HepG2 (cell line): ENCODE data around the gene PSPH. TPM values are rescaled to one million over a fixed set of nuclear protein-coding genes. Genes with fewer than 3 reads are reported as not detected.

ENCODE experiments used
- AHDC1 ChIP-seq: sonication (generic); formaldehyde crosslinking; IDR thresholded peaks from 2 replicates; pipeline ENCODE4 v1.5.1; 2020; ENCODE audit warnings: mild to moderate bottlenecking, missing genetic modification reagents, borderline replicate concordance
- CENPX ChIP-seq: sonication (generic); formaldehyde crosslinking; IDR thresholded peaks from 2 replicates; pipeline ENCODE4 v1.9.0; 2021; ENCODE audit warnings: mild to moderate bottlenecking, missing genetic modification reagents, moderate library complexity
- EHMT2 ChIP-seq: fragments of 200-600 bp; sonication (generic); IDR thresholded peaks from 2 replicates; pipeline ENCODE4 v1.7.0; 2017; ENCODE audit warnings: antibody characterized with exemption, low read depth, low read length, borderline replicate concordance
- IKZF1 ChIP-seq: fragments of 450-650 bp; IDR thresholded peaks from 2 replicates; pipeline ENCODE4 v1.7.1; 2016
- KLF13 ChIP-seq: sonication (generic); formaldehyde crosslinking; IDR thresholded peaks from 2 replicates; pipeline ENCODE4 v1.4.0; 2020; ENCODE audit warnings: mild to moderate bottlenecking, missing genetic modification reagents
- LCORL ChIP-seq, 2 experiments: fragments of 450-650 bp in 1 of 2; sonication (generic) in 1 of 2; formaldehyde crosslinking in 1 of 2; IDR thresholded peaks; 2 replicates each; pipeline versions ENCODE4 v1.5.0 to v1.6.1; 2017 to 2020; ENCODE audit warnings: antibody characterized with exemption in 1 of 2, missing genetic modification reagents in 1 of 2
- MED8 ChIP-seq: sonication (generic); formaldehyde crosslinking; IDR thresholded peaks from 2 replicates; pipeline ENCODE4 v1.8.1; 2023; ENCODE audit warnings: mild to moderate bottlenecking, missing genetic modification reagents; ENCODE audit not compliant: insufficient replicate concordance
- NR0B2 ChIP-seq: sonication (generic); formaldehyde crosslinking; IDR thresholded peaks from 2 replicates; pipeline ENCODE4 v1.4.0; 2020; ENCODE audit warnings: mild to moderate bottlenecking, missing genetic modification reagents
- SMAD9 ChIP-seq: sonication (generic); formaldehyde crosslinking; IDR thresholded peaks from 2 replicates; pipeline ENCODE4 v1.5.1; 2020; ENCODE audit warnings: mild to moderate bottlenecking, missing genetic modification reagents
- SMYD3 ChIP-seq: sonication (generic); formaldehyde crosslinking; IDR thresholded peaks from 2 replicates; pipeline ENCODE4 v1.8.1; 2023; ENCODE audit warnings: mild to moderate bottlenecking, missing genetic modification reagents
- TIGD3 ChIP-seq: sonication (generic); formaldehyde crosslinking; IDR thresholded peaks from 2 replicates; pipeline ENCODE4 v1.5.1; 2020; ENCODE audit warnings: mild to moderate bottlenecking, missing genetic modification reagents, borderline replicate concordance
- ZBTB3 ChIP-seq: sonication (generic); formaldehyde crosslinking; IDR thresholded peaks from 2 replicates; pipeline ENCODE4 v1.4.0; 2020; ENCODE audit warnings: low read depth, mild to moderate bottlenecking, moderate library complexity, missing genetic modification reagents, borderline replicate concordance
- ZBTB39 ChIP-seq: sonication (generic); formaldehyde crosslinking; IDR thresholded peaks from 2 replicates; pipeline ENCODE4 v1.5.0; 2020; ENCODE audit warnings: missing genetic modification reagents
- ZKSCAN8 ChIP-seq: IDR thresholded peaks from 2 replicates; pipeline ENCODE4 v1.6.1; 2016; ENCODE audit warnings: borderline replicate concordance, missing genetic modification reagents, missing compliant biosample characterization
- ZNF180 ChIP-seq: sonication (generic); formaldehyde crosslinking; IDR thresholded peaks from 2 replicates; pipeline ENCODE4 v1.4.0; 2020; ENCODE audit warnings: low read depth, missing genetic modification reagents, borderline replicate concordance
- ZNF292 ChIP-seq: sonication (generic); formaldehyde crosslinking; IDR thresholded peaks from 2 replicates; pipeline ENCODE4 v1.8.1; 2022; ENCODE audit warnings: mild to moderate bottlenecking, low read depth, missing genetic modification reagents, borderline replicate concordance
- ZNF430 ChIP-seq: sonication (generic); formaldehyde crosslinking; IDR thresholded peaks from 2 replicates; pipeline ENCODE4 v1.9.0; 2021; ENCODE audit warnings: mild to moderate bottlenecking, missing genetic modification reagents
- ZNF569 ChIP-seq: sonication (generic); formaldehyde crosslinking; IDR thresholded peaks from 2 replicates; pipeline ENCODE4 v1.5.0; 2020; ENCODE audit warnings: mild to moderate bottlenecking, missing genetic modification reagents, moderate library complexity, borderline replicate concordance
- polyA plus RNA-seq, 8 experiments: library from polyadenylated mRNA; depleted of rRNA in 3 of 8; stranded (reverse) in 7 of 8; unstranded in 1 of 8; fragments of >200 nt; fragmentation: Illumina TruSeq in 4 of 8; extraction: Trizol in 4 of 8; gene quantifications; 2 replicates each; pipeline versions ENCODE4 v1.2.1 to v1.2.3, GENCODE V29; 2011 to 2016; ENCODE audit warnings: low read depth in 4 of 8, missing spikeins in 1 of 8, mixed read lengths in 1 of 8; ENCODE audit not compliant: insufficient read depth in 1 of 8
- total RNA-seq, 5 experiments: library from RNA; depleted of rRNA; stranded (reverse); fragments of >200 nt; fragmentation: Illumina TruSeq; extraction: Trizol; gene quantifications; 2 replicates each; pipeline ENCODE4 v1.2.3, GENCODE V29; 2016; ENCODE audit warnings: low read depth in 1 of 5

The PSPH gene
- total and polyA plus RNA-seq, 2 of the 13 experiments (the other 11 are each of a cell fraction or from before 2014, with no cell fraction given), result 85.5 to 124 TPM

- TF ChIP-seq KLF13 (CRISPR knock-in tag), result no peak
- no peak for TF ChIP-seq SMAD9
- no peak for TF ChIP-seq TIGD3 (CRISPR knock-in tag)
- no peak for TF ChIP-seq NR0B2 (CRISPR knock-in tag)
- no peak for TF ChIP-seq LCORL (IDR thresholded peaks at IDR 0.05)
- TF ChIP-seq LCORL (CRISPR knock-in tag; IDR thresholded peaks at IDR 0.05), result peak; percentile 54
- no peak for TF ChIP-seq ZNF292 (CRISPR knock-in tag)
- TF ChIP-seq MED8 (CRISPR knock-in tag), result no peak
- TF ChIP-seq ZBTB3 (CRISPR knock-in tag), result 0 out of 2 replicates have a peak, but pooled peaks have one; percentile 33
- no peak for TF ChIP-seq ZBTB39
- TF ChIP-seq ZKSCAN8 (CRISPR knock-in tag), result 0 out of 2 replicates have a peak, but pooled peaks have one; percentile 18
- TF ChIP-seq IKZF1, result no peak
- TF ChIP-seq ZNF430 (CRISPR knock-in tag), result no peak
- peak; percentile 53; the same call in 1 of the 2 replicates for TF ChIP-seq AHDC1 (CRISPR knock-in tag)
- no peak for TF ChIP-seq ZNF569 (CRISPR knock-in tag)
- TF ChIP-seq CENPX (CRISPR knock-in tag), result no peak
- no peak for TF ChIP-seq ZNF180 (CRISPR knock-in tag)
- no peak for TF ChIP-seq EHMT2
- no peak for TF ChIP-seq SMYD3 (CRISPR knock-in tag)
These were observed 28.4 kb upstream of the PSPH start (continued) for GRCh38 chr7:56079450-56080185.
